Vagina (tissue), 2 donors: Measurements from ENCODE around the gene CCDC7. TPM values are rescaled to one million over a fixed set of nuclear protein-coding genes. Genes with fewer than 3 reads are reported as not detected.

Experiments used
- DNase-seq, 2 donors: peaks; one replicate each; pipeline ENCODE4 v3.0.0-alpha.2; 2017; ENCODE audit errors: extremely low spot score in 2 of 2
- H3K27ac ChIP-seq: fragments of 200-600 bp; sonication (generic); one replicate; pipeline ENCODE4 v1.5.1; 2019
- H3K27me3 ChIP-seq: fragments of 200-600 bp; sonication (generic); one replicate; pipeline ENCODE4 v1.5.1; 2019
- H3K36me3 ChIP-seq, 2 donors: fragments of 200-600 bp; sonication (generic); one replicate each; pipeline ENCODE4 v1.5.1; 2017 to 2019
- H3K4me1 ChIP-seq: fragments of 200-600 bp; sonication (generic); one replicate; pipeline ENCODE4 v1.5.1; 2019
- H3K4me3 ChIP-seq, 2 donors: fragments of 200-600 bp; sonication (generic); 1 replicate in 1 of 2; 2 replicates in 1 of 2; pipeline ENCODE4 v1.5.1; 2016 to 2019
- H3K9me3 ChIP-seq: fragments of 200-600 bp; sonication (generic); one replicate; pipeline ENCODE4 v1.5.1; 2019
- POLR2A ChIP-seq, 2 donors: fragments of 450-650 bp; IDR thresholded peaks; one replicate each; pipeline ENCODE4 v1.6.1; 2017; ENCODE audit warnings: antibody characterized with exemption in 2 of 2, mild to moderate bottlenecking in 2 of 2, moderate library complexity in 2 of 2
- POLR2AphosphoS5 ChIP-seq, 2 donors: sonication (generic); formaldehyde crosslinking; IDR thresholded peaks; one replicate each; pipeline ENCODE4 v1.9.0; 2017; ENCODE audit warnings: antibody characterized with exemption in 2 of 2, mild to moderate bottlenecking in 2 of 2, low read depth in 1 of 2; ENCODE audit not compliant: insufficient read depth in 1 of 2
- intact Hi-C: fragments of 100-400 bp; cut with DNase I; formaldehyde crosslinking; loops from one replicate; pipeline ENCODE4 v1.15.1; 2023
- total RNA-seq: library from RNA; depleted of rRNA; stranded (reverse); fragments of >200 nt; gene quantifications from one replicate; pipeline ENCODE4 v1.2.3, GENCODE V29; 2016
- TF ChIP-seq, protein P1 (sequence below), 3 experiments: fragments of 450-650 bp in 2 of 3; fragments of 200-600 bp in 1 of 3; sonication (generic) in 1 of 3; IDR thresholded peaks; one replicate each; pipeline ENCODE4 v1.5.1; 2017 to 2019; ENCODE audit warnings: antibody characterized with exemption in 3 of 3, mild to moderate bottlenecking in 2 of 3, moderate library complexity in 2 of 3

Gene CCDC7
- total RNA-seq, 1 donor from 2014 or later, result 22.8 TPM

DNA sequence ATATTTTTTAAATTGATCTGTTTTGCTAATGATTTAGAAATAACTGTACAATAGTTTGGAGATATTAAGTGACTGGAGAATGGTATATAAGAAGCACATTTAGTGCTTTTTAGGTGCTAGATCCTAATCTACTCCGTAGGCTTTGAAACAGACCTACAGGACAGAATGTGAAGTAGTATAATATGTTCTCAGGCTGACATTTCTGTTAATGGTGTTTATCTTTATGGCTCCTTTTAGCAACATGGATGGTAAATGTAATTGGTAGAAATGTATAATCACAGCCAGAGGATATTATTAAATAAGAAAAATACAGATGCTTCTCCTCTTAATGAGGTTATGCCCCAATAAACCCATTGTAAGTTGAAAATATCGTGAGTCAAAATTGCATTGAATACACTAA is 30.6 kb upstream of the CCDC7 start:
- Histone ChIP-seq H3K27me3 (no peaks in the 10 kb centered on the region), H3K4me3 (no peak overlapping the region), H3K27ac (no peak overlapping the region), H3K9me3 (no peaks in the 10 kb centered on the region), H3K36me3 (no peaks in the 10 kb centered on the region), H3K4me1 (peaks cover 12% of the 10 kb centered on the region)
- intact Hi-C loops, result no loop called here
- no peak for DNase-seq
- no peak for TF ChIP-seq POLR2AphosphoS5 (IDR thresholded peaks at IDR 0.05; ENCODE audit: insufficient read depth in 1 of 2, low read depth in 1 of 2)
- TF ChIP-seq, protein P1, sequence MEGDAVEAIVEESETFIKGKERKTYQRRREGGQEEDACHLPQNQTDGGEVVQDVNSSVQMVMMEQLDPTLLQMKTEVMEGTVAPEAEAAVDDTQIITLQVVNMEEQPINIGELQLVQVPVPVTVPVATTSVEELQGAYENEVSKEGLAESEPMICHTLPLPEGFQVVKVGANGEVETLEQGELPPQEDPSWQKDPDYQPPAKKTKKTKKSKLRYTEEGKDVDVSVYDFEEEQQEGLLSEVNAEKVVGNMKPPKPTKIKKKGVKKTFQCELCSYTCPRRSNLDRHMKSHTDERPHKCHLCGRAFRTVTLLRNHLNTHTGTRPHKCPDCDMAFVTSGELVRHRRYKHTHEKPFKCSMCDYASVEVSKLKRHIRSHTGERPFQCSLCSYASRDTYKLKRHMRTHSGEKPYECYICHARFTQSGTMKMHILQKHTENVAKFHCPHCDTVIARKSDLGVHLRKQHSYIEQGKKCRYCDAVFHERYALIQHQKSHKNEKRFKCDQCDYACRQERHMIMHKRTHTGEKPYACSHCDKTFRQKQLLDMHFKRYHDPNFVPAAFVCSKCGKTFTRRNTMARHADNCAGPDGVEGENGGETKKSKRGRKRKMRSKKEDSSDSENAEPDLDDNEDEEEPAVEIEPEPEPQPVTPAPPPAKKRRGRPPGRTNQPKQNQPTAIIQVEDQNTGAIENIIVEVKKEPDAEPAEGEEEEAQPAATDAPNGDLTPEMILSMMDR (IDR thresholded peaks at IDR 0.05), result no peak
- no peak for TF ChIP-seq POLR2A (IDR thresholded peaks at IDR 0.05)

- Histone ChIP-seq H3K4me1 (peaks cover 12% of the 10 kb centered on the region), H3K4me3 (no peak overlapping the region), H3K36me3 (no peaks in the 10 kb centered on the region), H3K27ac (no peak overlapping the region), H3K27me3 (no peaks in the 10 kb centered on the region), H3K9me3 (no peaks in the 10 kb centered on the region)
- DNase-seq, result no peak
- intact Hi-C loops, result no loop called here
- no peak for TF ChIP-seq POLR2AphosphoS5 (IDR thresholded peaks at IDR 0.05; ENCODE audit: insufficient read depth in 1 of 2, low read depth in 1 of 2)
- TF ChIP-seq, protein P1 (IDR thresholded peaks at IDR 0.05), result no peak
- no peak for TF ChIP-seq POLR2A (IDR thresholded peaks at IDR 0.05)
Measured at GRCh38 chr10:32417911-32418547, 27.9 kb upstream of the CCDC7 start.

- no peaks in the 10 kb centered on the region for H3K36me3 ChIP-seq
- H3K9me3 ChIP-seq, result no peaks in the 10 kb centered on the region
- peaks cover 12% of the 10 kb centered on the region for H3K4me1 ChIP-seq
- H3K4me3 ChIP-seq, result no peak overlapping the region
- intact Hi-C loops, result no loop called here
- TF ChIP-seq, protein P1 (IDR thresholded peaks at IDR 0.05), result no peak
- TF ChIP-seq POLR2AphosphoS5 (IDR thresholded peaks at IDR 0.05; ENCODE audit: insufficient read depth in 1 of 2, low read depth in 1 of 2) (no peak), POLR2A (IDR thresholded peaks at IDR 0.05) (no peak)
- no peaks in the 10 kb centered on the region for H3K27me3 ChIP-seq
- no peak overlapping the region for H3K27ac ChIP-seq
- no peak for DNase-seq
Measured at GRCh38 chr10:32418572-32418971, 27.4 kb upstream of the CCDC7 start.

- Histone ChIP-seq H3K9me3 (no peaks in the 10 kb centered on the region), H3K4me1 (peaks cover 12% of the 10 kb centered on the region), H3K4me3 (no peak overlapping the region), H3K36me3 (no peaks in the 10 kb centered on the region), H3K27me3 (no peaks in the 10 kb centered on the region), H3K27ac (no peak overlapping the region)
- intact Hi-C loops, result no loop called here
- TF ChIP-seq POLR2A (IDR thresholded peaks at IDR 0.05) (no peak), POLR2AphosphoS5 (IDR thresholded peaks at IDR 0.05; ENCODE audit: insufficient read depth in 1 of 2, low read depth in 1 of 2) (no peak)
- TF ChIP-seq, protein P1 (IDR thresholded peaks at IDR 0.05), result no peak
- DNase-seq, result no peak
Measured at GRCh38 chr10:32419615-32420014, 26.3 kb upstream of the CCDC7 start.

DNA sequence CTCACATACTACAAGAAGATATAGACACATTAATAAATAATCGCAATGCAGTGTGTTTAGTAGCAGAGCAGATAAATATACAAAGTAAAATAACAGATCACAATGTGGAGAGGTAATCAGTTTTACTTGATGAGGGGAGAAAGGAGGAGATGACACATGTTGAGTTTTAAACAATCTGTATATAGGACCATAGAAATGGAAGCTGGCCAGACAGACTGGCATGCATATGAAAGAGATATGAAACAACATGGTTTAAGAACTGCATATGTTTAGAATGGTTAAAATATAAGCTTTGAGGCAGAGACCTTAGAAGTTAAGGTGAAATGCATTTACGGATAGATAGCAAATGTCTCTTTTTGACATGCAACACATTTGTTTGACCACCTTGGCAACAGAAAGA is 19.8 kb upstream of the CCDC7 start:
- no peak for DNase-seq
- intact Hi-C loops, result no loop called here
- H3K27ac ChIP-seq, result no peak overlapping the region
- no peak overlapping the region for H3K4me3 ChIP-seq
- H3K27me3 ChIP-seq, result no peaks in the 10 kb centered on the region
- no peaks in the 10 kb centered on the region for H3K4me1 ChIP-seq
- no peaks in the 10 kb centered on the region for H3K9me3 ChIP-seq
- TF ChIP-seq, protein P1 (IDR thresholded peaks at IDR 0.05), result no peak
- no peak for TF ChIP-seq POLR2AphosphoS5 (IDR thresholded peaks at IDR 0.05; ENCODE audit: insufficient read depth in 1 of 2, low read depth in 1 of 2)
- no peak for TF ChIP-seq POLR2A (IDR thresholded peaks at IDR 0.05)
- H3K36me3 ChIP-seq, result no peaks in the 10 kb centered on the region
